NCI-H2196 (cell line): ENCODE measurements around the gene MET.

ENCODE experiments used
- DNase-seq: peaks from one replicate; lab custom pipeline; 2025; ENCODE audit not compliant: unreplicated experiment; lab: John Stamatoyannopoulos, UW

The MET gene

DNA sequence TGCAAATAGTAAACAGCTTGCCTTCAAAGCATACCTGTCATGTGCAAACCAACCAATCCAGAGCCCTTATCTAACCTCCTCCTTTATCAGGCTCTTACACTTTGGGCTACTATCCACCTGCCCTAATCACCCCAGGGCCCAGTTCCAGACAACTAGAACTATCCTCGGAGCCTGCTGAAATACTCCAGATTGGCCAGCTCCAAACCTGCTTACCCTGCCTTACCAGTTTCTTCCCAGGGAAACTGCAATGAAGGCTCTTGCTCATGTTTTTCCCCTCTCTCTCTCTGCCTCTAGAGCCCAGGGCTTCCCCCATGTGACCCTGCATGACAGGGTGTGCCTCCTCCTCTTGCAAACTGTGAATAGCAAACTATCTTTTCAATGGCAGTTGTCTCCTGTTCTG lies 109.0 kb downstream of the MET start:
- DNase-seq = no peak

DNA sequence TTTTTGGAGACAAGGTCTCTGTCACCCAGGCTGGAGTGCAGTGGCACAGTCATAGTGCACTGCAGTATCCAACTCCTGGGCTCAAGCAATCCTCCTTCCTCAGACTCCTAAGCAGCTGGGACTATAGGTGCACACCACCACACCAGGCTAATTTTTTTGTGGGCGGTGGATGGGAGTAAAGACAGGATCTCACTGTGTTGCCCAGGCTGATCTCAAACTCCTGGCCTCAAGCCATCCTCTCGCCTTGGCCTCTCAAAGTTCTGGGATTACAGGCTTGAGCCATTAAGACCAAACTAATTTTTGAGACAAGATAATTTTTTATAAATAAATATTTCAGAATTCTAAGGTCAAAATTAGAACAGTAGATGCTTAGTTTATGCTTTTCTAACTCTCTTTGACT lies 109.6 kb downstream of the MET start:
- DNase-seq = no peak

DNA sequence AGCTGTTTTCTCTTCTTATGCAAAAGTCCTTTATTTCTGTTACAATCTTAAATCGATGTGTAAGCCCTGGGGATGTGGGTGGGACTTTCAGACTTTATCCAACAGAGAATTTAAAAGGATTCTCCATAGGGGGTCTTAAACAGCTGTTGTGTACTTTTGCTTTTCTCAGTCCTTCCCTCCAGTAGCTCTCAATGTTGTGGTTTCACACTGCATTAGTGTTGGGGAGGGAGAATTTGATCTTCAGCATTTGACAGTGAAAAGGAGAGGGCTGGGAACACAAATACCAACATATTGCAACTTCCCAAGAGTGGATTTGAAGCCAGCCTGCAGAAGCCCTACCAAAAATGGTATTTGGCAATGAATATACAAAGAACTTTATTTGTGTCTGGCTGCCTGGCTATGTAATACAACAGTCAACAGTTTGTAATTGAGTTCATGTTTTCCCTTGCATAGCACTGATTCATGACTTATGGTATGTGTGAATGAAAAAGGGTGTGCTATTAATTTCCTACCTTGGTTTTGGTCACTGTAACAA lies 110.2 kb downstream of the MET start:
- DNase-seq = no peak

DNA sequence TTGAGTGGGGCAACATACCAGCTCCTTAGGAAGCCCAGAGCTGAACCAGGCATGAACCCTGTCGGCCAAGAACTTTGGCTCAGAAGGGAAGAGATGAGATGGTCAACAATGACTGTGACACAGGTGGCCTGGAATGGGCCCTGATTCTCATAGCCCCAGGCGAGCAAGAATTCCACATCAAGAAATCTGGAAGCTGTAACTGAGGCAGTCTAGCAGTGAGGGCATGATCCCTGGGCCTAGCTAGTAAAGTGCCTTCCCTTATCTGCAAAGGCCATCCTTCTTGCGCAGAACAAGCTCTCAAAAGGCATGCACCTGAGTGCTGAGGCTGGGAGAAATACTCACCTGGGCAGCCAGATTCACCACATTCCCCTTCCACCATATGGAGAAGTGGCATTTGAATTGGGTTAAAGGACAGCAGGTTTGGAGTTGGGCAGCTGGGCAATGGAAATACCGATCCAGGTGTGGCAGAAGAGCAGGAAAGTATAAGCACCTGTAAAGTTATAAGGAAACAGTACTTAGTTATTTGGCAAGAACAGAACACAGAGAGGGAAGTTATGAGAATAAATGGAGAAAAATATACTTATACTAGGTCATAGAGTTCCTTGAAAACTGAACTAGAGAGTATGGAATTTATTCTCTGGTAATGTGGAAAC lies 111.8 kb downstream of the MET start:
- no peak for DNase-seq

DNA sequence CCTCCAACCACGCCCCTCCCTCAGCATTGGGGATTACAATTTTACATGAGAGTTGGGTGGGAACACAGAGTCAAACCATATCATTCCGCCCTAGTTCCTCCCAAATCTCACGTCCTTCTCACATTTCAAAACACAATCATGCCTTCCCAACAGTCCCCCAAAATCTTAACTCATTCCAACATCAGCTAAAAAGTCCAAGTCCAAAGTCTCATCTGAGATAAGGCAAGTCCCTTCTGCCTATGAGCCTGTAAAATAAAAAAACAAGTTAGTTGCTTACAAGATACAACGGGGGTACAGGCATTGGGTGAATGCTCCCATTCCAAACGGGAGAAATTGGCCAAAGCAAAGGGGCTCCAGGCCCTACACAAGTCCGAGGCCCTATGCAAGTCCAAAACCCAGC lies 112.7 kb downstream of the MET start:
- no peak for DNase-seq

DNA sequence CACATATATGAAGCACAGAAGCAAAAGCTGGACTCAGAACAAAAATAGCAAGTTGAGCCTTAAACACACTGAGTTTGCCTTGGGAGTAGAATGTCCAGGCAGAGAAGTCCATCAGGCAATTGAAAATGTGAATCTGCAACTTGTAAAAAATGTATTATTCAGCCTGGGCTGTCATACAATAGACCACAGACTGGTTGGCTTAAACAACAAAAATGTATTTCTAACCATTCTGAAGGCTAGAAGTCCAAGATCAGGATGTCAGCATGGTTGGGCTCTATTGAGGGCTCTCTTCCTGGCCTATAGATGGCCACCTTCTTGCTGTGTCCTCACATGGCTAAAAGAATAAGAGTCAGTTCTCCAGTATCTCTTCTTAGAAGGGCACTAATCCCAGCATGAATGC lies 113.8 kb downstream of the MET start:
- DNase-seq = no peak

DNA sequence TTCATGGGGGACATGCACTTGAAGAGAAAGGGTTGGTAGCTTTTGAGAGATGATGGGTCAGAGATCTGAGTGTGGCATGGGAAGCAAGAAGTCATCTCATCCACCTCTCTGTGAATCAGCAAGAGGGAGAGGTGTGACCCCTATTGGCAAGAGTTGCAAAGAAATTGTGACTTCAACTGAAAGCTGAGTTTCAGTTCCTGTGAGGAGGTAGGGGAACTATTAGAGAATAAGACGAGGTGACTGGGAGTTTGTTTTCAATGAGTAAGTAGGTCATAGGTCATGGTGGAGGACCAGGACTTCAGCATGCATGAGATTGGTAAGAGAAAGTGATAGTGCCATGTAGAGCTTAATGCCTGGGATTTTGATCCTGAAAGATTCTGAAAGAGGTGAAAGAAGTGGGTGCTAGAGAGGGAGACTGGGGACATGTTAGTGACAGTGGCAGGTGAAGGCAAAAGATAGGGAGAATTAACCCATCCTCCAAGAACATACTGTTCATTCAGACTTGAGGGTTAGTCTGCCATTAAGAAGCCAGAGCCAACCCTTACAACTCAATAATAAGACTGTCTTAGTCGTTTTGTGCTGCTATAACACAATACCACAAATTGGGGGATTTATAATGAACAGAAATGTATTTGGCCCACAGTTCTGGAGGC lies 114.9 kb downstream of the MET start:
- peak; percentile 18 for DNase-seq

DNA sequence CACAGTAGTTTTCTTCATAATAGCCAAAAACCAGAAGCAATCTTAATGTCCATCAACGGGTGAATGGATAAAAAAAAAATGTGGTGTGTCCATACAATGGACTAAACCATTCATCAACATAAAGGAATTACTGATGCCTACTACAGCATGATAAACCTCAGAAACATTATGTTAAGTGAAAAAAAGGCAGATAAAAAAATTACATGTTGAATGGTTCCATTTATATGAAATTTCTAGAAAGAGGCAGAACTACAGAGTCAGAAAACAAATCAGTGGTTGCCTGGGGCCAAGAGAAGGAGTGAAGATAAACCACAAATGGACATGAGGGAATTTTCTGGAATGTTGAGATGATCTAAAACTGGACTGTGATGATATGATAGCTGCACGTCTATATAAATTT lies 115.9 kb downstream of the MET start:
- DNase-seq = no peak

DNA sequence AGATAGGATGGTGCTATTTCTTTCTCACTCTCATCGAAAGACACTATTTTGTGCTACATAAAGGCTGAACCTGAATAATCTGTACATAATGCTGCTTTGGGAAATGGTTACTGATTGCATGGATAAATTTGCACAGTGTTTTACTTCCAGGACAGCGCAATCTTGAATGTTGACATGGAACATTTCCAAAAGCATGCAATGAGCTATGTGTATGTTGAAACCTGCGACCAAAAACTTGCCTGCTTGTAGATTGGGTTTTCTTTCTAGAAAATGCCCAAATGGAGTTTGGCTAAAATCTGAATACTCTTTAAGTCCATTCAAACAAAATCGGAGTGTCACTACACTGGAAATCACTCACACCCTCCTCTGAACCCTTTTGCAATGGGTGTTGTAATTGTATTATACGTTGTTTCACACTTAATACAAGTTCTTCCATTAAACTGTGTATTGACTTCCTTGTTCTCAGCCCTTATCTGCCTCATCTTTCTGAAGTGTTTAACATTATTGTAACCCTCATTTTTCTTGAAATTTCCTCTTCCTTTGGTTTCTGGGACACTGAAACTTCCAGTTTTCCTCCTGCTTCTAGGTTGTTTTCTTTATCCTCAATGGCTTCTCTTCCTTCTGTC lies 116.7 kb downstream of the MET start:
- no peak for DNase-seq

DNA sequence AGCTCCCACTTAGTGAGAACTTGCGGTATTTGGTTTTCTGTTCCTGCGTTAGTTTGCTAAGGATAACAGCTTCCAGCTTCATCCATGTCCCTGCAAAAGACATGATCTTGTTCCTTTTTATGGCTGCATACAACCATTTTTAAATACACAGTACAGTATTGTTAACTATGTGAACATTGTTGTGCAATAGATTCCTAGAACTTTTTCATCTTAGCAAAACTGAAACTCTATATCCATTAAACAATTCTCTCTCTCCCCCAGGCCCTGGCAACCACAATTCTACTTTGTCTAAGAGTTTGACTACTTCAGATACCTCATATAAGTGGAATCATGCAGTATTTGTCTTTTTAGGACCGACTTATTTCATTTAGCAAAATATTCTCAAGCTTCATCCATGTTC lies 118.0 kb downstream of the MET start:
- no peak for DNase-seq

DNA sequence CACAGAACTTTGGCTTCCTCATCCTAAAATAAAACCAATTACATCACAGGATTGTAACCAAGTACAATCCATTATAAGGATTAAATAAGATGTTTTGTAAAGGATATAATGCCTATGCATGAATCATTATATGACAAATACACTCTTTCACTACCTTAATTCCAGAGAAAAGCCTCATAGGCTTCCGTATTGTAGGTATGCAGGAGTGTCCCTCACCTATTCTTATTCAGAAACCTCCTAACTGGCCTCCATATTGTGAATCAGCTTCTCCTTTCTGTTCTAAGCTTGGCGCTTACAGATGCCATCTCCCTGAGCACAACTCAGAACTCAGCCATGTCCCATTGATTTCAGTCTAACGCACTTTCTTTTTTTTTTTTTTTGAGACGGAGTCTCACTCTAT lies 120.8 kb downstream of the MET start:
- DNase-seq = no peak

DNA sequence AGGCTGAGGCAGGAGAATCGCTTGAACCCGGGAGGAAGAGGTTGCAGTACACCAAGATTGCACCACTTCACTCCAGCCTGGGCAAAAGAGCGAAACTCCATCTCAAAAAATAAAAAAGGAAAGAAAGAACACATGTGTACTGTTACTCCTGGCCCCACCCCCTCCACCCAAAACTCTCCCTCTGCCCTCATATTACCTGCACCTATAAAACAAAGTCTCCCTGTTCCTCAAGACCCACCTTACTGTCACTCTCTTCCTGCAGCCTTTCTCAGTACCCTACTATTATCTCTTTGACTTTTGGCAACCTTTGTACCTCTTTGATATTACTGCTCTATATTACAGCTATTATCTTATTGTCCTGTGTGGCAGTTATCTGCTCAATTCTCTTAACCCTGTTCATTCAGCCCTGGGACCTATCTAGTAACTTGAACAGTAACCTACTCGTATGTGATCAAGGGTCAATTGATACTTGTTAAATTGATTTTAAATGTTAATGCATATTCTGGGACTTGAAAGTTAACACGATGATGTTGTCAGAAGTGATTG lies 121.9 kb downstream of the MET start:
- DNase-seq = no peak

DNA sequence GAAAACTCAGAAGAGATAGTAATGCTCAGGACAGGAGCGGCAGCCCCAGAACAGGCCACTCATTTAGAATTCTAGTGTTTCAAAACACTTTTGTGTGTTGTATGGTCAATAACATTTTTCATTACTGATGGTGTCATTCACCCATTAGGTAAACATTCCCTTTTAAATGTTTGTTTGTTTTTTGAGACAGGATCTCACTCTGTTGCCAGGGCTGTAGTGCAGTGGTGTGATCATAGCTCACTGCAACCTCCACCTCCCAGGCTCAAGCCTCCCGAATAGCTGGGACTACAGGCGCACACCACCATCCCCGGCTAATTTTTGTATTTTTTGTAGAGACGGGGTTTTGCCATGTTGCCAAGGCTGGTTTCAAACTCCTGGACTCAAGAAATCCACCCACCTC lies 124.5 kb downstream of the MET start:
- no peak for DNase-seq

DNA sequence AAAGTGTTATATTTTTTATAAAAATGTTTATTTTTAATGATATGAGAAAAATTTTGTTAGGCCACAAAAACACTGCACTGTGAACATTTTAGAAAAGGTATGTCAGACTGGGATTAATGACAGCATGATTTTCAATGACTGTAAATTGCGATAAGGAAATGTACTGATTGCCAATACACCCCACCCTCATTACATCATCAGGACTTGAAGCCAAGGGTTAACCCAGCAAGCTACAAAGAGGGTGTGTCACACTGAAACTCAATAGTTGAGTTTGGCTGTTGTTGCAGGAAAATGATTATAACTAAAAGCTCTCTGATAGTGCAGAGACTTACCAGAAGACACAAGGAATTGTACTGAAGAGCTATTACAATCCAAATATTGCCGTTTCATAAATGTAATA lies 125.6 kb downstream of the MET start:
- DNase-seq = no peak

DNA sequence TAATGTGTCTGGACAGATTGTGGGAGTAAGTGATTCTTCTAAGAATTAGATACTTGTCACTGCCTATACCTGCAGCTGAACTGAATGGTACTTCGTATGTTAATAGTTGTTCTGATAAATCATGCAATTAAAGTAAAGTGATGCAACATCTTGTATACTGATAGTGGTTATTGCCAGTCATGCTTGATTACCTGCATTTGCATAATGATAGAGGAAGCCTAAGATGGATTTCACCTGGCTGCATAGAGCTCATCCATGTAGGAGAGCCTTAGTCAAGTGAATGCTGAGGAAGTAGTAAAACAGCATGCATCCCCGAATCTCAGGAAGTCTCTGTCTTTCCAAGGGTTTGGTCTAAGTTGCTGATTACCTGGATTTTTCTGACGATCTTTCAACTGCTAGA lies 126.2 kb downstream of the MET start:
- DNase-seq = no peak

DNA sequence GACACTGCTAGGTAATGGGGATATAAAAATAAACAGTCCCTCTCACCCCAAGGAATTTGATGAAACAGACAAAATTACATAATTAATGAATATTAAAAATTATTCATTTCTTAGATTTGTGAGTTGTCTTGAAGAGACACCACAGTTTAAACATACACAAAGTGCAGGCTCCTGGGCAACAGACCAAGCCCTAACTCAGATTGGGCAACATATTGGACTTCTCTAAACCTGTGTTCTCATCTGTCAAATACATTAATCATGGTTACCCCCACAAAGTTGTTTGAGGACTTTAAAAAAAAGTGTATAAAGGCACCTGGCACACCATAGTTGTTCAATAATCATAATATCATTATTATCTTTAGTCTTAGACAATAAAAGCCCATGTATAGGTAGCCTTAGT lies 127.9 kb downstream of the MET start:
- DNase-seq = no peak

DNA sequence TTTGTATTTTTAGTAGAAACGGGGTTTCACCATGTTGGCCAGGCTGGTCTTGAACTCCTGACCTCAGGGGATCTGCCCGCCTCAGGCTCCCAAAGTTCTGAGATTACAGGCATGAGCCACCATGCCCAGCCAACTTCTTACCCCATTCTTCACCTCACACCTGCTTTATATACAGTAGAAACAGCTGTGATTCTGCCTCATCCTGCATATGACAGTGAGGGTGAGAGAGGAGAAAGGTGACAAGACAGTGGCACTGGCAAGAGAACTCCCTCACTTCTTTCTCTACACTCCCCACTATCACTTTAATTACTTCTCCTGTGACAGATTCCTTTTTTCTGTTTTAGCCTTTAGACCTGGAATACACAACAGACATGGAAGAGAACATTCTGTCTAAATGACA lies 128.6 kb downstream of the MET start:
- no peak for DNase-seq

DNA sequence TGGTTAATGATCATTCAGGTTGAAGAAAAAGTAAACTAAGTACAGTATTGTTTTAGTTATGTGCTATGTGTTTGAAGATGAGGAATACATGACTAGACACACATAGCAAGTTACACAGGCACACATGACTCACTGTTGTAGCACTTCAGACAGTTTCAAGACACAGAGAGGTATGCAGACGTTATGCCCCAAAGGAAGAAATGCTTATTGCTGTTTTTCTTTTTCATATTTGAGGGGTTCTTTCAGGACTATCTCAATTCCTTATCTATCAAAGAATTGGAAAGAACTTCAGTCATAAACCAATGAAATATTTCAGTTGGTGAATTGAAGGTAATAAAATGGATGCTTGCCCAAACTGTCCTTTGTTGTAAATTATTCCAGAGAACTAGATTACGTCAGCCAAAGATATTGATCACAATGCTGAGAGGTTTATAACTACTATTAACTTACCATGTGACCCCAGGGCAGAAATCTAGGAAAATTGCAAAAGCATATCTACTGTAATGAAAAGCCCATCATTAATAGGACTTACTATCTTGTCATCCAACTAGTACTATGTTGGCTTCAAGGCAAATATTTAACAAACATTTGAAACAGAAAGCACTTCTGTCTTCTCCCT lies 129.2 kb downstream of the MET start:
- DNase-seq = no peak

DNA sequence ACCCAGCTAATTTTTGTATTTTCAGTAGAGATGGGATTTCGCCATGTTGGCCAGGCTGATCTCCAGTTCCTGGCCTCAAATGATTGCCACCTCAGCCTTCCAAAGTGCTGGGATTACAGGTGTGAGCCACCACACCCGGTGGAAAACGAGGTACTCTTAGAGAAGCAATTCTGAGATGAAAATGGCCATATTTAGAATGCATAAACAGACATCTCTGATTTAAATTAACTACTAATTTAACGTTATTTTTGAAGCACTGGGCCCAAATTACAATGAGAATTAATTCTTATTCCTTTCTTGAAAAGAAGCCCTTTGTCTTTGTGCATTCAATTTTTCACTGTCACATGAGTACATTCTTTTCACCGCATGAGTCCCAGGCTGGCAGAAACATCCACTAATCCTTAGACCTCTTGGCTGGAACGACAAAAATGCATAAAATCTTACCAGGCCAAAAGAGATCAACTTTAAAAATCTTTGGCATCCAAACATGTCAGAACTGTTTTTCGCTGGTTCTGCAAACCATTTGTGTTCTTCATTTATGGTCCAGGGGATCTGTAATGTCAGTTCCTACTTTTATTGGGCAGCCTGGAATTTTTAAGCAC lies 130.2 kb downstream of the MET start:
- no peak for DNase-seq

DNA sequence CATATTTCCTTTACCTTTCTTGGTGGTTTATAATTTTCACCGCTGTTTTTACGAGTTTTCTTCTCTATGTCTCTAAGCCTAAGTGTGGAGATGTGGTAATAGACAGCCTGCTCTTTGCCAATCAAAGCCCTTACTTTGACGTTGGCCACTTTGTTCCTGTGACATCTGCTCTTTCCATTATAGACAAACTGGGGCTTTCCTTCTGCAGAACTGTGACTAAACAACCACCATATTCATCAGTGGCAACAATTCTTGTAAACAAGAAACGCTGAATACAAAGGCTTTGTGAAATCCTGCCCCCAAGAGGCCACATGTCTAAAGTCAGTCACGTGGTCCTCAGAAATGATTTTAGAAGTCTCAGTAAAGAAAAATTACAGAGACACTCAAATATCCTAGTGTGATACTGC lies 130.8 kb downstream of the MET start:
- DNase-seq = peak; percentile 37

DNA sequence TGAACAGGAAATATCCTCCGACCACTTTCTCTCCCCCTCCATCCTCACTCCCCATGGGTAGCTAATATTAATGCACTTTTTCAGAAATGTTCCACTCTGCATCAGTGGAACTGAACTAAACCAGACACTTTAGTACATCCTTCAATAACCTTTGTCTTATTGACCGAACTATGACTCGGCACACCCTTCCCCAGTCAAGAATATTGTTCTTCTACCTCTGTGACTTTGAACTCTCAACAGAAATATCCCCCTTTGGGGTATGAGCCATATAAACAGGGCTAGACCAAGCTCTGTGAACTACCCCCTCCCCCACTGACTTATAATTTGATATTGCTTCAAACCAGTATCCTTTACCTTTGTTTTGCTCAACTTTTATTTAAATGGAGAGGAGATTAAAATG lies 132.5 kb downstream of the MET start:
- DNase-seq = no peak
